IMR-90 (cell line): ENCODE measurements around the gene GPC2. TPM values are rescaled to one million over a fixed set of nuclear protein-coding genes. Genes with fewer than 3 reads are reported as not detected.

Experiments
- ATAC-seq: fragments of 200-7000 bp; cut with Tn5 transposase; 2 replicates; pipeline ENCODE4 v1.9.1; 2020; ENCODE audit warnings: low read depth, mild to moderate bottlenecking, moderate library complexity
- BruUV-seq: library from RNA; stranded (reverse); fragments of 400-500 nt; replicated peaks from 2 replicates; lab custom pipeline; 2021; lab: Mats Ljungman, UMichigan
- CTCF ChIA-PET: fragments of 300-600 bp; formaldehyde crosslinking; extraction: SDS; loops from one replicate; lab custom pipeline; 2021; ENCODE audit warnings: antibody characterized with exemption; lab: Yijun Ruan, JAX
- POLR2A ChIA-PET: fragments of 300-600 bp; sonication (Branson Sonifier 250); formaldehyde crosslinking; loops from one replicate; lab custom pipeline; 2022; ENCODE audit warnings: antibody characterized with exemption; ENCODE audit not compliant: unreplicated experiment; lab: Charles Lee
- DNase-seq: peaks from one replicate; pipeline ENCODE4 v3.0.0; 2013
- H2AFZ ChIP-seq: replicated peaks from 2 replicates; pipeline ENCODE3; 2013; ENCODE audit warnings: low read length, mild to moderate bottlenecking; ENCODE audit not compliant: poor library complexity
- H2AK5ac ChIP-seq: 2 replicates; pipeline ENCODE4 v1.6.1; 2013; ENCODE audit warnings: low read depth, low read length, inconsistent platforms
- H2AK9ac ChIP-seq: replicated peaks from 2 replicates; pipeline ENCODE3; 2013; ENCODE audit warnings: mild to moderate bottlenecking, low read depth, low read length, moderate library complexity; ENCODE audit not compliant: poor library complexity
- H2BK120ac ChIP-seq: 2 replicates; pipeline ENCODE4 v1.6.1; 2013; ENCODE audit warnings: low read depth, low read length, inconsistent platforms
- H2BK15ac ChIP-seq: 3 replicates; pipeline ENCODE4 v1.6.1; 2013; ENCODE audit warnings: low read depth, low read length, inconsistent platforms
- H2BK20ac ChIP-seq: 2 replicates; pipeline ENCODE4 v1.6.1; 2013; ENCODE audit warnings: low read depth, mild to moderate bottlenecking, inconsistent platforms, low read length, moderate library complexity
- H2BK5ac ChIP-seq: 2 replicates; pipeline ENCODE4 v1.6.1; 2013; ENCODE audit warnings: mild to moderate bottlenecking, low read depth, low read length, inconsistent platforms; ENCODE audit not compliant: poor library complexity, severe bottlenecking
- H3K14ac ChIP-seq: replicated peaks from 2 replicates; pipeline ENCODE4 v1.6.1; 2013; ENCODE audit warnings: low read depth, low read length, inconsistent platforms
- H3K18ac ChIP-seq: 2 replicates; pipeline ENCODE4 v1.6.1; 2013; ENCODE audit warnings: low read depth, low read length, control low read depth
- H3K23ac ChIP-seq: 2 replicates; pipeline ENCODE4 v1.6.1; 2013; ENCODE audit warnings: low read depth, low read length, inconsistent platforms
- H3K27ac ChIP-seq: 2 replicates; pipeline ENCODE4 v1.5.1; 2013; ENCODE audit warnings: mild to moderate bottlenecking, control low read depth, low read length; ENCODE audit not compliant: insufficient read depth
- H3K27me3 ChIP-seq: 2 replicates; pipeline ENCODE4 v1.6.1; 2013; ENCODE audit warnings: low read length; ENCODE audit not compliant: control insufficient read depth, insufficient read depth
- H3K36me3 ChIP-seq: 2 replicates; pipeline ENCODE4 v1.6.1; 2013; ENCODE audit warnings: low read length, mixed read lengths; ENCODE audit not compliant: control insufficient read depth, insufficient read depth
- H3K4ac ChIP-seq: 2 replicates; pipeline ENCODE4 v1.6.1; 2013; ENCODE audit warnings: low read depth, low read length, inconsistent platforms
- H3K4me1 ChIP-seq: 2 replicates; pipeline ENCODE4 v1.6.1; 2013; ENCODE audit warnings: low read length, mixed read lengths; ENCODE audit not compliant: control insufficient read depth, insufficient read depth
- H3K4me2 ChIP-seq: 2 replicates; pipeline ENCODE4 v1.6.1; 2013; ENCODE audit warnings: low read depth, mild to moderate bottlenecking, control low read depth, low read length, moderate library complexity
- H3K4me3 ChIP-seq: 2 replicates; pipeline ENCODE4 v1.5.1; 2013; ENCODE audit warnings: low read depth, mild to moderate bottlenecking, control low read depth, low read length, moderate library complexity; ENCODE audit not compliant: insufficient read depth
- H3K56ac ChIP-seq: 2 replicates; pipeline ENCODE4 v1.6.1; 2013; ENCODE audit warnings: low read length, inconsistent platforms; ENCODE audit not compliant: insufficient read depth; ENCODE audit errors: extremely low read depth
- H3K79me1 ChIP-seq, 2 experiments: 2 replicates each; pipeline ENCODE4 v1.6.1; 2013; ENCODE audit warnings: low read length in 2 of 2, inconsistent platforms in 1 of 2, low read depth in 1 of 2
- H3K9ac ChIP-seq: 2 replicates; pipeline ENCODE4 v1.6.1; 2013; ENCODE audit warnings: low read depth, low read length, control low read depth
- H3K9me1 ChIP-seq: 2 replicates; pipeline ENCODE4 v1.6.1; 2013; ENCODE audit warnings: low read length, inconsistent platforms; ENCODE audit not compliant: insufficient read depth
- H3K9me3 ChIP-seq: 2 replicates; pipeline ENCODE4 v1.6.1; 2013; ENCODE audit warnings: low read length; ENCODE audit not compliant: control insufficient read depth, insufficient read depth
- H4K20me1 ChIP-seq: 2 replicates; pipeline ENCODE4 v1.6.1; 2013; ENCODE audit warnings: low read length, inconsistent platforms; ENCODE audit not compliant: insufficient read depth
- H4K5ac ChIP-seq: 2 replicates; pipeline ENCODE4 v1.6.1; 2013; ENCODE audit warnings: mild to moderate bottlenecking, low read depth, low read length, control low read depth
- H4K8ac ChIP-seq, 2 experiments: 2 replicates each; pipeline ENCODE4 v1.6.1; 2013; ENCODE audit warnings: low read depth in 2 of 2, low read length in 2 of 2, control low read depth in 1 of 2, inconsistent platforms in 1 of 2
- H4K91ac ChIP-seq: 2 replicates; pipeline ENCODE4 v1.6.1; 2013; ENCODE audit warnings: low read depth, low read length, inconsistent platforms; ENCODE audit not compliant: insufficient read depth
- BHLHE40 ChIP-seq: fragments of 150-350 bp; IDR thresholded peaks from 2 replicates; pipeline ENCODE4 v1.6.1; 2016; ENCODE audit warnings: mild to moderate bottlenecking, low read depth, low read length
- CEBPB ChIP-seq: IDR thresholded peaks from 2 replicates; pipeline ENCODE4 v1.6.1; 2012; ENCODE audit warnings: low read depth, low read length, improper control_type of control experiment
- CHD1 ChIP-seq: IDR thresholded peaks from 2 replicates; pipeline ENCODE4 v1.6.1; 2012; ENCODE audit warnings: low read depth, low read length, improper control_type of control experiment
- FOS ChIP-seq: fragments of 150-350 bp; IDR thresholded peaks from 2 replicates; pipeline ENCODE4 v1.6.1; 2016; ENCODE audit warnings: low read depth, low read length
- MAFK ChIP-seq: IDR thresholded peaks from 2 replicates; pipeline ENCODE4 v1.6.1; 2012; ENCODE audit warnings: low read depth, low read length, improper control_type of control experiment
- MAZ ChIP-seq: IDR thresholded peaks from 2 replicates; pipeline ENCODE4 v1.6.1; 2012; ENCODE audit warnings: low read depth, mild to moderate bottlenecking, low read length, improper control_type of control experiment, moderate library complexity, borderline replicate concordance
- MXI1 ChIP-seq: IDR thresholded peaks from 2 replicates; pipeline ENCODE4 v1.6.1; 2012; ENCODE audit warnings: low read depth, mild to moderate bottlenecking, low read length, moderate library complexity, borderline replicate concordance
- NFE2L2 ChIP-seq: fragments of 150-350 bp; IDR thresholded peaks from 2 replicates; pipeline ENCODE4 v1.6.1; 2016; ENCODE audit warnings: low read depth, mild to moderate bottlenecking, low read length
- POLR2A ChIP-seq: IDR thresholded peaks from 2 replicates; pipeline ENCODE4 v1.6.1; 2012; ENCODE audit warnings: mild to moderate bottlenecking, low read depth, low read length
- RAD21 ChIP-seq: IDR thresholded peaks from 2 replicates; pipeline ENCODE4 v1.6.1; 2012; ENCODE audit warnings: low read length, improper control_type of control experiment
- RCOR1 ChIP-seq: IDR thresholded peaks from 2 replicates; pipeline ENCODE4 v1.6.1; 2012; ENCODE audit warnings: mild to moderate bottlenecking, low read length, improper control_type of control experiment; ENCODE audit not compliant: insufficient replicate concordance
- RFX5 ChIP-seq: IDR thresholded peaks from 2 replicates; pipeline ENCODE4 v1.8.0; 2012; ENCODE audit warnings: low read depth, mild to moderate bottlenecking, low read length, moderate library complexity
- SMC3 ChIP-seq: fragments of 150-350 bp; IDR thresholded peaks from 2 replicates; pipeline ENCODE4 v1.6.1; 2016; ENCODE audit warnings: low read depth, mild to moderate bottlenecking, antibody characterized with exemption, low read length, moderate library complexity
- USF2 ChIP-seq: fragments of 150-350 bp; IDR thresholded peaks from 2 replicates; pipeline ENCODE4 v1.6.1; 2017; ENCODE audit warnings: mild to moderate bottlenecking, antibody characterized with exemption, low read length, low read depth
- WGBS, 2 experiments: methylation state at CpG; one replicate each; pipeline versions ENCODE4 v1.1.5 to v1.1.7; 2013; ENCODE audit warnings: missing lambda C conversion rate in 2 of 2; ENCODE audit not compliant: insufficient read length in 1 of 2; ENCODE audit errors: extremely low coverage in 2 of 2; 5-methylcytosine and 5-hydroxymethylcytosine counted together
- dilution Hi-C: fragments of 300-500 bp; cut with HindIII; formaldehyde crosslinking; loops from one replicate; pipeline ENCODE4 v1.14.3; 2018; ENCODE audit warnings: low sequenced_read_pairs; ENCODE audit not compliant: unreplicated experiment
- in situ Hi-C: fragments of 300-500 bp; cut with MboI; formaldehyde crosslinking; loops from 3 replicates; pipeline ENCODE4 v1.14.3; 2019; ENCODE audit warnings: low sequenced_read_pairs, inconsistent platforms, mixed read lengths
- intact Hi-C: fragments of 100-400 bp; cut with micrococcal nuclease; formaldehyde crosslinking; loops from 2 replicates; pipeline ENCODE4 v1.10.0; 2022
- polyA plus RNA-seq, 3 experiments: library from polyadenylated mRNA; depleted of rRNA; stranded (reverse); fragments of >200 nt; gene quantifications; 2 replicates each; pipeline ENCODE4 v1.2.3, GENCODE V29; 2012; ENCODE audit warnings: low replicate concordance in 1 of 3
- total RNA-seq: library from RNA; depleted of rRNA; stranded (reverse); fragments of >200 nt; gene quantifications from 2 replicates; pipeline ENCODE4 v1.2.3, GENCODE V29; 2012
- TF ChIP-seq, protein P1 (sequence below): fragments of 150-350 bp; IDR thresholded peaks from 2 replicates; pipeline ENCODE4 v1.6.1; 2016; ENCODE audit warnings: low read depth, mild to moderate bottlenecking, low read length, moderate library complexity, borderline replicate concordance
- TF ChIP-seq, protein P2 (sequence below): conservative IDR thresholded peaks from 2 replicates; pipeline ENCODE4 v1.5.1; 2012; ENCODE audit warnings: mild to moderate bottlenecking, low read depth, low read length, improper control_type of control experiment

GPC2 gene
- total and polyA plus RNA-seq, 2 of the 4 experiments (the other 2 are of a cell fraction) = 1.8 to 6.0 TPM

DNA sequence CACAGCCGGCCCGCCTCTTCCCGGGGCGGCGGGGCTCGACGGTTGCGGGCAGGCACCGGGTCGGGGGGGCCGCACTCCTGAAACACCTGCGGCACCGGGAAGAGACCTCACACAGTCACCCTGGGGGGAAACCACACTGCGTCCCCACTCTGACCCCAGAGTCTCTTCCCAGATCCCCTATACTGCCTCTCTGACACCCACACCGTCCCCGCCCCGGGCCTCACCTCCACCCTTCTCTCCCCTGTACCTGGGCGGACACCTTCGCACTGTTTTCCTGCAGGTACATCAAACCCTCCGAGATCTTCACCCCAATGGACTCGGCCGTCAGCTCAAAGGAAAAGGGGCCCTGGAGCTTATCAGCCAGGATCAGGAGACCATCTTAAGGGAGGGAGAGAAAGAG lies 5.3 kb downstream of the GPC2 start:
- Histone ChIP-seq H3K4me1 (peaks cover 11% of the 10 kb centered on the region), H3K4me2 (no peak overlapping the region), H4K8ac (no peak overlapping the region), H3K4me3 (no peak overlapping the region), H2BK20ac (no peak overlapping the region), H3K27ac (no peak overlapping the region), H3K18ac (no peak overlapping the region), H3K27me3 (no peaks in the 10 kb centered on the region), H2BK120ac (no peak overlapping the region), H4K5ac (no peak overlapping the region), H3K36me3 (peaks cover 13% of the 10 kb centered on the region), H2BK5ac (no peak overlapping the region), H3K79me1 (peaks cover 13 to 30% of the 10 kb centered on the region in 2 experiments), H2AK9ac (no peak overlapping the region), H2AK5ac (no peak overlapping the region), H2BK15ac (no peak overlapping the region), H3K9ac (no peak overlapping the region), H3K9me3 (no peaks in the 10 kb centered on the region), H2AFZ (no peak overlapping the region), H4K91ac (no peak overlapping the region), H3K14ac (no peak overlapping the region), H4K20me1 (no peaks in the 10 kb centered on the region), H3K56ac (no peak overlapping the region), H3K23ac (no peak overlapping the region), H3K9me1 (peaks cover 3% of the 10 kb centered on the region; the same call in 1 of the 2 replicates), H3K4ac (no peak overlapping the region)
- TF ChIP-seq MXI1 = no peak
- no peak for TF ChIP-seq MAFK
- TF ChIP-seq, protein P1, sequence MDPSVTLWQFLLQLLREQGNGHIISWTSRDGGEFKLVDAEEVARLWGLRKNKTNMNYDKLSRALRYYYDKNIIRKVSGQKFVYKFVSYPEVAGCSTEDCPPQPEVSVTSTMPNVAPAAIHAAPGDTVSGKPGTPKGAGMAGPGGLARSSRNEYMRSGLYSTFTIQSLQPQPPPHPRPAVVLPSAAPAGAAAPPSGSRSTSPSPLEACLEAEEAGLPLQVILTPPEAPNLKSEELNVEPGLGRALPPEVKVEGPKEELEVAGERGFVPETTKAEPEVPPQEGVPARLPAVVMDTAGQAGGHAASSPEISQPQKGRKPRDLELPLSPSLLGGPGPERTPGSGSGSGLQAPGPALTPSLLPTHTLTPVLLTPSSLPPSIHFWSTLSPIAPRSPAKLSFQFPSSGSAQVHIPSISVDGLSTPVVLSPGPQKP = no peak
- no peak for TF ChIP-seq MAZ
- TF ChIP-seq FOS = no peak
- no peak for TF ChIP-seq POLR2A
- TF ChIP-seq, protein P2, sequence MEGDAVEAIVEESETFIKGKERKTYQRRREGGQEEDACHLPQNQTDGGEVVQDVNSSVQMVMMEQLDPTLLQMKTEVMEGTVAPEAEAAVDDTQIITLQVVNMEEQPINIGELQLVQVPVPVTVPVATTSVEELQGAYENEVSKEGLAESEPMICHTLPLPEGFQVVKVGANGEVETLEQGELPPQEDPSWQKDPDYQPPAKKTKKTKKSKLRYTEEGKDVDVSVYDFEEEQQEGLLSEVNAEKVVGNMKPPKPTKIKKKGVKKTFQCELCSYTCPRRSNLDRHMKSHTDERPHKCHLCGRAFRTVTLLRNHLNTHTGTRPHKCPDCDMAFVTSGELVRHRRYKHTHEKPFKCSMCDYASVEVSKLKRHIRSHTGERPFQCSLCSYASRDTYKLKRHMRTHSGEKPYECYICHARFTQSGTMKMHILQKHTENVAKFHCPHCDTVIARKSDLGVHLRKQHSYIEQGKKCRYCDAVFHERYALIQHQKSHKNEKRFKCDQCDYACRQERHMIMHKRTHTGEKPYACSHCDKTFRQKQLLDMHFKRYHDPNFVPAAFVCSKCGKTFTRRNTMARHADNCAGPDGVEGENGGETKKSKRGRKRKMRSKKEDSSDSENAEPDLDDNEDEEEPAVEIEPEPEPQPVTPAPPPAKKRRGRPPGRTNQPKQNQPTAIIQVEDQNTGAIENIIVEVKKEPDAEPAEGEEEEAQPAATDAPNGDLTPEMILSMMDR = no peak
- no peak for TF ChIP-seq CEBPB
- TF ChIP-seq RFX5 = no peak
- no peak for TF ChIP-seq RCOR1
- TF ChIP-seq CHD1 = no peak
- TF ChIP-seq SMC3 = no peak
- TF ChIP-seq NFE2L2 = no peak
- no peak for TF ChIP-seq USF2
- no peak for TF ChIP-seq BHLHE40
- TF ChIP-seq RAD21 = no peak
- ATAC-seq (no peak), DNase-seq (no peak)
- CTCF ChIA-PET = no interaction called here
- intact Hi-C loops (no loop called here), dilution Hi-C loops (no loop called here), in situ Hi-C loops (no loop called here)
- WGBS, 2 experiments = 59% methylated on average over 13 of the region's 22 CpGs; no CpG with 5 or more reads in 1 of the 2 experiments
- BruUV-seq = no TSS peak
- POLR2A ChIA-PET = no interaction called here
